Activated CD8-positive, alpha-beta T cell treated with anti-CD3 and anti-CD28 coated beads for 36 hours (primary cell): ENCODE results near the gene ISM1. TPM values are rescaled to one million over a fixed set of nuclear protein-coding genes. Genes with fewer than 3 reads are reported as not detected.

Experiments
- ATAC-seq: fragments of 200-7000 bp; cut with Tn5 transposase; one replicate; pipeline ENCODE4 v1.10.0; 2021; ENCODE audit warnings: mild to moderate bottlenecking, moderate library complexity
- CTCF ChIA-PET: fragments of 350-600 bp; sonication (Branson Sonifier 250); formaldehyde crosslinking; loops from one replicate; lab custom pipeline; 2021; ENCODE audit warnings: antibody characterized with exemption; lab: Charles Lee
- POLR2A ChIA-PET: fragments of 350-600 bp; sonication (Branson Sonifier 250); formaldehyde crosslinking; loops from one replicate; lab custom pipeline; 2021; ENCODE audit warnings: antibody characterized with exemption; lab: Charles Lee
- DNase-seq: peaks from one replicate; pipeline ENCODE4 v3.0.0-alpha.2; 2020
- H3K27ac Mint-ChIP-seq: one replicate; pipeline ENCODE4 v1.8.0; 2021; ENCODE audit warnings: mild to moderate bottlenecking, mixed read lengths
- H3K27me3 Mint-ChIP-seq: one replicate; pipeline ENCODE4 v1.8.0; 2021; ENCODE audit warnings: mixed read lengths
- H3K36me3 Mint-ChIP-seq: one replicate; pipeline ENCODE4 v1.8.0; 2021; ENCODE audit warnings: low read depth, mixed read lengths
- H3K4me1 Mint-ChIP-seq: one replicate; pipeline ENCODE4 v1.8.0; 2021; ENCODE audit warnings: low read depth, mixed read lengths
- H3K4me3 Mint-ChIP-seq: one replicate; pipeline ENCODE4 v1.8.0; 2021; ENCODE audit warnings: mild to moderate bottlenecking, moderate library complexity, mixed read lengths
- H3K9me3 Mint-ChIP-seq: one replicate; pipeline ENCODE4 v1.8.0; 2021; ENCODE audit warnings: mixed read lengths
- intact Hi-C: fragments of 100-400 bp; cut with micrococcal nuclease; formaldehyde crosslinking; loops from one replicate; pipeline ENCODE4 v1.10.0; 2022
- total RNA-seq, 2 experiments: library from RNA; stranded (reverse); gene quantifications; one replicate each; pipeline ENCODE4 v1.2.3, GENCODE V29; 2021
- TF ChIP-seq, protein P1 (sequence below): fragments of 200-600 bp; IDR thresholded peaks from one replicate; pipeline ENCODE4 v1.8.0; 2022; ENCODE audit warnings: antibody characterized with exemption, mild to moderate bottlenecking

The ISM1 gene
- total RNA-seq, 2 experiments from 2014 or later = 0.77 to 1.4 TPM

DNA sequence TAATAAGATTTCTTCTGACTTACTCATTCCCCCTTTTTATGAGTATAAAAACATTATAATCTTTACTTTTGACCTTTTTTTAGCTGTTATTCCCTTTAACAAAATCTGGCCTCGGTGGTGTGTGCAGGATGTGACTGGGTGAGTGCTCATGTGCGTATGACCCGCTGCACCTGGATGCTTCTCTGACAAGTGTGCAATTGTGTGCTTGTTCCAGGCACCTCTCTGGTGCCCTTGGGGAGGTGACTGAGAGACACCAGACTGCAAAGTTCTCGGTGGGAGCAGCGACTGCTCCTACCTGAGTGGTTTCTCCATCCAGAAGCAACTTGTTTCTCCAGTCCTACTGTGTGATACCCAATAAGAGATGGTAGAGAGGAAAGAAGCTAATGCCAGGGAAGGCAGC lies 65.0 kb downstream of the ISM1 start:
- TF ChIP-seq, protein P1, sequence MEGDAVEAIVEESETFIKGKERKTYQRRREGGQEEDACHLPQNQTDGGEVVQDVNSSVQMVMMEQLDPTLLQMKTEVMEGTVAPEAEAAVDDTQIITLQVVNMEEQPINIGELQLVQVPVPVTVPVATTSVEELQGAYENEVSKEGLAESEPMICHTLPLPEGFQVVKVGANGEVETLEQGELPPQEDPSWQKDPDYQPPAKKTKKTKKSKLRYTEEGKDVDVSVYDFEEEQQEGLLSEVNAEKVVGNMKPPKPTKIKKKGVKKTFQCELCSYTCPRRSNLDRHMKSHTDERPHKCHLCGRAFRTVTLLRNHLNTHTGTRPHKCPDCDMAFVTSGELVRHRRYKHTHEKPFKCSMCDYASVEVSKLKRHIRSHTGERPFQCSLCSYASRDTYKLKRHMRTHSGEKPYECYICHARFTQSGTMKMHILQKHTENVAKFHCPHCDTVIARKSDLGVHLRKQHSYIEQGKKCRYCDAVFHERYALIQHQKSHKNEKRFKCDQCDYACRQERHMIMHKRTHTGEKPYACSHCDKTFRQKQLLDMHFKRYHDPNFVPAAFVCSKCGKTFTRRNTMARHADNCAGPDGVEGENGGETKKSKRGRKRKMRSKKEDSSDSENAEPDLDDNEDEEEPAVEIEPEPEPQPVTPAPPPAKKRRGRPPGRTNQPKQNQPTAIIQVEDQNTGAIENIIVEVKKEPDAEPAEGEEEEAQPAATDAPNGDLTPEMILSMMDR = no peak
- Mint-ChIP-seq H3K4me1 (no peaks in the 10 kb centered on the region), H3K4me3 (no peak overlapping the region), H3K9me3 (no peaks in the 10 kb centered on the region), H3K27me3 (no peaks in the 10 kb centered on the region), H3K27ac (no peak overlapping the region), H3K36me3 (no peaks in the 10 kb centered on the region)
- POLR2A ChIA-PET = no interaction called here
- DNase-seq (no peak), ATAC-seq (no peak)
- intact Hi-C loops = no loop called here
- CTCF ChIA-PET = interaction anchor here (0.7 to 1.8 kb wide), 3 partner anchors 17 to 261 kb away, joined by 3 to 5 read pairs (median 4); no protein-coding TSS in a partner anchor

DNA sequence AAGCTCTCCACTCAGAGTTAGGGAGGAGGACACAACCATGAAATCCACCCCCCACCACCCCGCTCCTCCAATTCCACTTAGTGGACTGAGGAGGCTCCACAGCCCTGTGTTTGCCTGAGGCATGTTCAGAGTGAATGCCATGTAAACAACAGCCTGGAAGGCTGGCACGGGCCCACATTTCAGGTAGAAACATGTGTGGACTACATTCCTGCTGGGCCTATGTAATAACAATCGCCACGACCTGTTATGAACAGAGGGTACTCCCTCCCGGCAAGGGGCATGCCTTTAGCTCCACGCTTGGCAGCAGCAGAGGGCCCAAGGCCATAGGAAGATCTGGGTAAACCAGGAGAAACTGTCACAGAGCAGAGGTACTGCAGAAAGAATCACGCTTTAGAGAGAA lies 65.5 kb downstream of the ISM1 start:
- H3K9me3 Mint-ChIP-seq = no peaks in the 10 kb centered on the region
- ChIA-PET POLR2A (no interaction called here), CTCF (interaction anchor here (0.7 to 1.8 kb wide), 3 partner anchors 17 to 260 kb away, joined by 3 to 5 read pairs (median 4); no protein-coding TSS in a partner anchor)
- no peak for ATAC-seq
- no peak for DNase-seq
- TF ChIP-seq, protein P1 = no peak
- intact Hi-C loops = no loop called here
- no peaks in the 10 kb centered on the region for H3K27me3 Mint-ChIP-seq
- H3K27ac Mint-ChIP-seq = no peak overlapping the region
- H3K36me3 Mint-ChIP-seq = no peaks in the 10 kb centered on the region
- H3K4me3 Mint-ChIP-seq = no peak overlapping the region
- H3K4me1 Mint-ChIP-seq = no peaks in the 10 kb centered on the region

DNA sequence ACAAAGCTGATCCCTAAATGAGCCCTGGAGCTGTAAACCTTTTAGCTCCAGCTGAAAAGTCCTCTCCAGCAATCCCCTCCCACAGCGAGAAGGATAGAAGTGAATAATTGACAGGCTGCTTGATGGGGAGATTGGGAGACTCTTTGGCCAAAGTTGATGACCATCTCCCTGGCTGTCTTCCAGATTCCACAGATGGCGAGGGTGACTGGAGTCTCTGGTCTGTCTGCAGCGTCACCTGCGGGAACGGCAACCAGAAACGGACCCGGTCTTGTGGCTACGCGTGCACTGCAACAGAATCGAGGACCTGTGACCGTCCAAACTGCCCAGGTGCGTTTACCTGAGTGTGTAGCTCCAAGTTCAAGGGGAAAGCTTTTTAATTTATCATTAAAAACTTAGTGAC lies 67.3 kb downstream of the ISM1 start:
- ATAC-seq (no peak), DNase-seq (no peak)
- Mint-ChIP-seq H3K27ac (no peak overlapping the region), H3K27me3 (no peaks in the 10 kb centered on the region), H3K9me3 (no peaks in the 10 kb centered on the region), H3K4me3 (no peak overlapping the region), H3K36me3 (no peaks in the 10 kb centered on the region), H3K4me1 (no peaks in the 10 kb centered on the region)
- CTCF ChIA-PET = interaction anchor here (0.8 to 1.2 kb wide), 2 partner anchors 14 to 169 kb away, joined by 3 to 4 read pairs; no protein-coding TSS in a partner anchor
- TF ChIP-seq, protein P1 = no peak
- POLR2A ChIA-PET = no interaction called here
- intact Hi-C loops = no loop called here

DNA sequence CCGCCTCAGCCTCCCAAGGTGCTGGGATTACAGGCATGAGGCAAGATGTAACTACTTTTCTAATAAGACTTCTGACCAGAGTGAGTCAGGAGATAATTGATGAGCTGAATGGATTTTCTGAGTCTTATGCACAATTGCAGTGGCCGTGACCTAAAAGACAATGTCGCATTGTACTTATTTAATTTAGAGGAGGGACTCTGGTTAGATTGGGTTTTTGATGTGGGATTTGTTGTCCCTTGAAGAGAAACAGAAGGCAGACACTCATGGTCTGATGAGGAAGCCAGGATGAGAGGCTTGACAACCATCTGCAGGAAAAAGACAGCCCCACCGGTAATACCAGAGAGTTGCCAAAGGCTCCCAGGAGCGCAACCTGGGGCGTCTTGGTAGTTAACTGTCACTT lies 68.0 kb downstream of the ISM1 start:
- ATAC-seq (no peak), DNase-seq (no peak)
- Mint-ChIP-seq H3K4me3 (no peak overlapping the region), H3K27me3 (no peaks in the 10 kb centered on the region), H3K36me3 (no peaks in the 10 kb centered on the region), H3K27ac (no peak overlapping the region), H3K4me1 (no peaks in the 10 kb centered on the region), H3K9me3 (no peaks in the 10 kb centered on the region)
- intact Hi-C loops = no loop called here
- POLR2A ChIA-PET = no interaction called here
- TF ChIP-seq, protein P1 = no peak
- CTCF ChIA-PET = no interaction called here

DNA sequence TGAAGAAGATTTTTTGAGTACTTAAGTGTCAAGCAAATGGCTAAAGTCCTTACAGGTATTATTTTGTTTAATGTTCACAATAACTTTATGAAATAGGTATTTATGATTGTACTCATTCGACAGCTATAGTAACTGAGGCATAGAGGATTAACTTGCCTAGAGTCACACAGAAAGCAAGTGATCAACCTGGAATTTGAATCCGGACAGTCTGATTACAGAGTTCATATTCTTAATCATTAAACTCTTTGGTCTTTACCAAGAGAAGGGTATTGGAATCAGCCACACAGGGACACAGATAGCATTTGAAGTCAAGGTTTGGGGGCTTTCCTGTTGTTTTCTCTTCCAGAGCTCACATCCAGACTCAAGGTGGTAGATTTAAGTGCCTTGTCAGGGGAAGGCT lies 69.7 kb downstream of the ISM1 start:
- ATAC-seq = no peak
- H3K36me3 Mint-ChIP-seq = no peaks in the 10 kb centered on the region
- intact Hi-C loops = no loop called here
- H3K4me3 Mint-ChIP-seq = no peak overlapping the region
- no peaks in the 10 kb centered on the region for H3K27me3 Mint-ChIP-seq
- H3K9me3 Mint-ChIP-seq = no peaks in the 10 kb centered on the region
- ChIA-PET CTCF (no interaction called here), POLR2A (no interaction called here)
- no peaks in the 10 kb centered on the region for H3K4me1 Mint-ChIP-seq
- TF ChIP-seq, protein P1 = no peak
- H3K27ac Mint-ChIP-seq = no peak overlapping the region
- DNase-seq = no peak
